ENCODE measurements around the gene TMEM179B. TPM values are rescaled to one million over a fixed set of nuclear protein-coding genes. Genes with fewer than 3 reads are reported as not detected.

The TMEM179B gene
- total RNA-seq, 6 experiments from 2014 or later, result 47.2 to 66.3 (median 52.7) TPM

DNA sequence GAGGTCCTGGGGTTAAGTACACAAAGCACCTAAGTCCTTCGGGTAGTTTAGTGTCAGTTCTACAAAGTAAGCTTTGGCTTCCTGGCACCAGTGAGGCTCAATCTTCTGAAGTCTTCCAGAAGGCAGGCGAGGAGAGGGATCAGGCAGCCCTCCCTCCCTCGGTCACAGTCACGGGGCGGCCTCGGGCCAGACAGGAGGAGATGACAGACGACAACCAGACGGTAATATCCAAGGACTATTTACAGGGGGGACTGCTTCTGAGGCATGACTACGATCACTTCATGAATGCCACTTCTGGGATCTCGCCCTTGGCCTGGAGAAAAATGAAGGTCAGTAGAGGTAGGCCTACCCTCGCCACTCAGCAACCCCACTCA is 5.0 kb downstream of the TMEM179B start:
- DNase-seq, result no peak
- H3K9me3 Mint-ChIP-seq, result no peaks in the 10 kb centered on the region
- H3K4me1 Mint-ChIP-seq (ENCODE audit: low read depth), result peaks cover 63% of the 10 kb centered on the region
- TF ChIP-seq, protein P1, sequence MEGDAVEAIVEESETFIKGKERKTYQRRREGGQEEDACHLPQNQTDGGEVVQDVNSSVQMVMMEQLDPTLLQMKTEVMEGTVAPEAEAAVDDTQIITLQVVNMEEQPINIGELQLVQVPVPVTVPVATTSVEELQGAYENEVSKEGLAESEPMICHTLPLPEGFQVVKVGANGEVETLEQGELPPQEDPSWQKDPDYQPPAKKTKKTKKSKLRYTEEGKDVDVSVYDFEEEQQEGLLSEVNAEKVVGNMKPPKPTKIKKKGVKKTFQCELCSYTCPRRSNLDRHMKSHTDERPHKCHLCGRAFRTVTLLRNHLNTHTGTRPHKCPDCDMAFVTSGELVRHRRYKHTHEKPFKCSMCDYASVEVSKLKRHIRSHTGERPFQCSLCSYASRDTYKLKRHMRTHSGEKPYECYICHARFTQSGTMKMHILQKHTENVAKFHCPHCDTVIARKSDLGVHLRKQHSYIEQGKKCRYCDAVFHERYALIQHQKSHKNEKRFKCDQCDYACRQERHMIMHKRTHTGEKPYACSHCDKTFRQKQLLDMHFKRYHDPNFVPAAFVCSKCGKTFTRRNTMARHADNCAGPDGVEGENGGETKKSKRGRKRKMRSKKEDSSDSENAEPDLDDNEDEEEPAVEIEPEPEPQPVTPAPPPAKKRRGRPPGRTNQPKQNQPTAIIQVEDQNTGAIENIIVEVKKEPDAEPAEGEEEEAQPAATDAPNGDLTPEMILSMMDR (IDR thresholded peaks at IDR 0.05), result peak; percentile 5; the same call in 1 of the 2 replicates
- H3K27me3 Mint-ChIP-seq (ENCODE audit: insufficient read depth), result peaks cover 4% of the 10 kb centered on the region; the same call in 1 of the 2 replicates
- H3K27ac Mint-ChIP-seq, result peak overlapping the region; percentile 90
- peaks cover 44% of the 10 kb centered on the region for H3K36me3 Mint-ChIP-seq (ENCODE audit: low read depth)
- peak overlapping the region; percentile 93 for H3K4me3 Mint-ChIP-seq

DNA sequence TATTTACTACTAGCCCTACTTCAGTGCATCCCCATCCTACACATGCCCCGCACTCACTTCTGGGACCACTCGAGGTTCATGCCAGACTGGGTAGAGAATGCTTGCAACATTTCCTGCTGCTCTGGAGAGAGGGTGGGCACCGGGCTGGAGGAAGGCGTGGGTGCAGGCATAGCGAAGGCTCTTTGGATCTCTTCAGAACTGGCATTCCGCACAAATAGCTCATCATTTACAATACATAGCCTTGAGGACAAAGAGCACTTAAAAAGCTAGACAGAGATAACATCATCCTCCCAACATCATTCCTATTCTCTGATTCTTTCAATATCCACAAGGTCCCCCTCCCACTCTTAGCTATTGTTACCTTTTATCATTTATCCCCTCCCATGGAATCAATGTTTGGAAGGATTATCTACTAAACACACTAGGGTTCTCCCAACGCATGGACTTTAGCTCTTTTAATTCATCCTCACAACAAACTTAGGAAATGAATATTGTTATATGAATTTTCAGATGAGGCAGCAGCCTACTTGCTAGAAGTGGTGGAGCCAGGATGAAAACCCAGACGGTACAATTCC is 7.1 kb downstream of the TMEM179B start:
- Mint-ChIP-seq H3K27me3 (ENCODE audit: insufficient read depth) (peaks cover 2% of the 10 kb centered on the region; the same call in 1 of the 2 replicates), H3K36me3 (ENCODE audit: low read depth) (peaks cover 55% of the 10 kb centered on the region), H3K4me3 (no peak overlapping the region), H3K4me1 (ENCODE audit: low read depth) (peaks cover 47% of the 10 kb centered on the region), H3K9me3 (no peaks in the 10 kb centered on the region), H3K27ac (peak overlapping the region; percentile 9)
- TF ChIP-seq, protein P1 (IDR thresholded peaks at IDR 0.05), result no peak
- DNase-seq, result no peak

DNA sequence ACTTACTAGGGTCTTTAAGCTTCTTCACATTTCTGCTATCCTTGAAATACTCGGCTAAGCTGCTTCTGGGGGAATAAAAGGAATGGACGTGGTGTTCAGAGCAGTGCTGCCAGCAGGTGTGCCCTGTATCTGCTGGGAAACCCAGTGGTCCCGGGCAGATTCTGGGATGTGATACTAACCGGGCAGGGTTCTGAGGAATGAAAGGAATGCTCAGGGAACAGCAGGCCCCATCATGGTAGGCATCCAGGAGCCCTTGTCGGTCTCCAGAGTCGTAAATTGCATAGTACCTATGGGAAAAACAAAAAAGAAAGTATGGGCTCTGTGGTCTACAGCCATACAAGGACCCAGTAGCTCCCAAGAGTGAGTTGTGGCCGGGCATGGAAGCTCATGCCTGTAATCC is 9.1 kb downstream of the TMEM179B start:
- peak overlapping the region; percentile 19; the same call in 1 of the 2 replicates for H3K27ac Mint-ChIP-seq
- TF ChIP-seq, protein P1 (IDR thresholded peaks at IDR 0.05), result no peak
- H3K36me3 Mint-ChIP-seq (ENCODE audit: low read depth), result peaks cover 49% of the 10 kb centered on the region
- H3K27me3 Mint-ChIP-seq (ENCODE audit: insufficient read depth), result peaks cover 2% of the 10 kb centered on the region; the same call in 1 of the 2 replicates
- H3K4me1 Mint-ChIP-seq (ENCODE audit: low read depth), result peaks cover 28% of the 10 kb centered on the region
- no peaks in the 10 kb centered on the region for H3K9me3 Mint-ChIP-seq
- DNase-seq, result no peak
- H3K4me3 Mint-ChIP-seq, result no peak overlapping the region

- DNase-seq, result no peak
- Mint-ChIP-seq H3K4me1 (ENCODE audit: low read depth) (peaks cover 23% of the 10 kb centered on the region), H3K4me3 (no peak overlapping the region), H3K27ac (no peak overlapping the region), H3K36me3 (ENCODE audit: low read depth) (peaks cover 43% of the 10 kb centered on the region), H3K9me3 (no peaks in the 10 kb centered on the region), H3K27me3 (ENCODE audit: insufficient read depth) (peaks cover 5% of the 10 kb centered on the region)
- TF ChIP-seq, protein P1 (IDR thresholded peaks at IDR 0.05), result no peak
Measured at GRCh38 chr11:62799486-62799885, 12.3 kb downstream of the TMEM179B start.

DNA sequence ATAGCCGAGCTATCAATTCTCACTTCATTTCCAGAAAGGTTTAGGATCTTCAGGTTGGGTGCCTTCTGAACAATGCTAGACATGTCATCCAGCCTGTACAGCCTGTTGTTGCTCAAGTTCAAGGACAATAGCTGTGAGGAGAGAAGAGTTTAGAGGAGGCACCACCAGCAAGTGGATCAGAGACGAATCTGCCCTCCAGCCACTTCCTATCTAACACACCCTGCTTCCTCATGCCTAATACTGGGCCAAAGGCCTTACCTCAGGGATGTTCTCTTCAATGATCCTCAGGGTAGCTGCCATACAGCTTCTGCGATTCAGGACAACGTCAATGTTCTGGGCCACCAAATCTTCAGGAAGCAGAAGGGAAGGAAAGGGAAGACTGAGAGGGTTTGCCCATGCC is 13.9 kb downstream of the TMEM179B start:
- no peak for DNase-seq
- Mint-ChIP-seq H3K36me3 (ENCODE audit: low read depth) (peaks cover 34% of the 10 kb centered on the region), H3K4me1 (ENCODE audit: low read depth) (peaks cover 19% of the 10 kb centered on the region), H3K9me3 (peaks cover 4% of the 10 kb centered on the region; the same call in 1 of the 2 replicates), H3K4me3 (no peak overlapping the region), H3K27ac (no peak overlapping the region), H3K27me3 (ENCODE audit: insufficient read depth) (peaks cover 15% of the 10 kb centered on the region)
- TF ChIP-seq, protein P1 (IDR thresholded peaks at IDR 0.05), result no peak
